Measurements from ENCODE around the gene HAGH. TPM values are rescaled to one million over a fixed set of nuclear protein-coding genes. Genes with fewer than 3 reads are reported as not detected.

HAGH gene
- total and polyA plus RNA-seq, 9 of the 15 experiments (the other 6 are each of a cell fraction or from before 2014, with no cell fraction given) = 0.46 to 35.1 (median 16.8) TPM

DNA sequence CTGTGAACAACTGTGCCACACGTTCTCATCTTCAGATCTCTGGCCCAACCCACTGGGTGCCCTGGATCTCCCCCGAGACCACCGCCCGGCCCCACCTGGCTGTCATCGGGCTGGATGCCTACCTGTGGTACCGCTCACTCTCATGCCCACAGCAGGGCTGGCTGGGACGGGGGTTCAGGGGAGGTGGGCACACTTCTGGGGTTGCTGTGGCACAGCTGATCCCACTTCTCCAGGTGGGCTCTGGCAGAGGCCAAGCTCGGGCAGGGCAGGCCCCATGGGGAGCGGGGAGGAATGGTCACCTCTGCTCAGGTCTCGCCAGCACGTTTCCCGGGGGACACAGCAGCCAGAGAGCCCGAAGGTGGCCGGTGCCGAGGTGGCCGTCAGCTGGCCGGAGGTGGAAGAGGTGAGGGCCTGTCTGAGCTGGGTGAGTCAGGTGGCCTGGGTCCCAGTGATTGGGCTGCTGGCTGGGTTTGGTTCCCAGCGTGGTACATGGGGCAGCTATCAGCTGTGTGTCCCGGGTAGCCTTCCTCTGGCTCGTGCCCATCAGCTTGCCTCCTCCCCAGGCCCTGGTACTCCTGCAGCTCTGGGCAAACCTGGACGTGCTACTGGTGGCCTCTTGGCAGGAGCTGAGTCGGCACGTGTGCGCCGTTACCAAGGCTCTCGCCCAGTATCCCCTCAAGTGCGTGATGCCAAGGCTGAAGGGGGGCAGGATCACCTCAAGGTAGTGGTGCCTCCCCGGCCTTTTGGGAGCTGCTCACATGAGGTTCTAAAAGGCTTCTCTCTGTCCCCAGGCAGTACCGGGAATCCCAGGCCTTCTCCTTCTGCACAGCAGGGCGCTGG is 51.4 kb downstream of the HAGH start:
- FAIRE-seq (no peak), ATAC-seq (no peak), DNase-seq (ENCODE audit: extremely low read depth in 1 of 4, low spot score in 3 of 4) (no peak)
- H2AFZ ChIP-seq (ENCODE audit: low read depth, low read length) = no peak overlapping the region
- TF ChIP-seq, protein P1, sequence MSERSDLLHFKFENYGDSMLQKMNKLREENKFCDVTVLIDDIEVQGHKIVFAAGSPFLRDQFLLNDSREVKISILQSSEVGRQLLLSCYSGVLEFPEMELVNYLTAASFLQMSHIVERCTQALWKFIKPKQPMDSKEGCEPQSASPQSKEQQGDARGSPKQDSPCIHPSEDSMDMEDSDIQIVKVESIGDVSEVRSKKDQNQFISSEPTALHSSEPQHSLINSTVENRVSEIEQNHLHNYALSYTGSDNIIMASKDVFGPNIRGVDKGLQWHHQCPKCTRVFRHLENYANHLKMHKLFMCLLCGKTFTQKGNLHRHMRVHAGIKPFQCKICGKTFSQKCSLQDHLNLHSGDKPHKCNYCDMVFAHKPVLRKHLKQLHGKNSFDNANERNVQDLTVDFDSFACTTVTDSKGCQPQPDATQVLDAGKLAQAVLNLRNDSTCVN (CRISPR knock-in tag; IDR thresholded peaks at IDR 0.05) = no peak
- TF ChIP-seq POLR2G (IDR thresholded peaks at IDR 0.05; ENCODE audit: low read depth, low read length) (peak; percentile 37; the same call in 1 of the 2 replicates), NONO (IDR thresholded peaks at IDR 0.05; ENCODE audit: low read depth in 2 of 2, low read length in 1 of 2) (no peak), MYC (IDR thresholded peaks at IDR 0.05; ENCODE audit: low read depth, low read length) (no peak), MYC (CRISPR knock-in tag; IDR thresholded peaks at IDR 0.05; ENCODE audit: borderline replicate concordance, low read depth) (no peak)
- peaks cover 2% of the 10 kb centered on the region for H3K9me1 ChIP-seq (ENCODE audit: control insufficient read depth, insufficient read depth, low read length)
- in situ Hi-C loops (cut with MboI) (no loop called here), intact Hi-C loops (cut with micrococcal nuclease) (no loop called here)
- no peak overlapping the region for H3K27ac ChIP-seq (ENCODE audit: extremely low read depth, low read depth, low read length)
- H3K9ac ChIP-seq (ENCODE audit: insufficient read depth in 1 of 2, low read depth in 2 of 2, low read length in 2 of 2) = peak overlapping the region in 1 of 2 experiments; percentile 93; a peak in 2 of 4 replicates
- ChIA-PET CTCF (ENCODE audit: low intra/inter-chr PET ratio) (no interaction called here), POLR2A (interaction anchor here (0.5 to 1.9 kb wide), 6 partner anchors 8 to 190 kb away, joined by 3 to 11 read pairs (median 3); partner anchors contain the start of genes NUBP2 and RPS2)
- H4K20me1 ChIP-seq (replicated peaks; ENCODE audit: control insufficient read depth, insufficient read depth, low read length) = peaks cover 7% of the 10 kb centered on the region; the same call in 1 of the 2 replicates
- peaks cover 16 to 97% of the 10 kb centered on the region in 2 experiments; a peak in 4 of 5 replicates for H3K4me1 ChIP-seq (replicated peaks in 1 of 2; ENCODE audit: control insufficient read depth in 2 of 2, insufficient read depth in 2 of 2, low read length in 2 of 2)
- H3K27me3 ChIP-seq (ENCODE audit: control insufficient read depth in 2 of 2, insufficient read depth in 2 of 2, low read length in 2 of 2) = no peaks in the 10 kb centered on the region
- WGBS (ENCODE audit: insufficient coverage, low coverage, missing lambda C conversion rate) = 92% methylated on average over 29 of the region's 30 CpGs
- H3K36me3 ChIP-seq (ENCODE audit: control insufficient read depth, insufficient read depth, low read length) = peaks cover 55% of the 10 kb centered on the region; the same call in 2 of the 3 replicates
- no peak overlapping the region for H3K4me2 ChIP-seq (ENCODE audit: insufficient read depth, low read length)
- BruUV-seq (replicated peaks) = no TSS peak
- no peaks in the 10 kb centered on the region for H3K9me3 ChIP-seq (replicated peaks; ENCODE audit: control insufficient read depth, insufficient read depth, low read depth, low read length)
- H3K4me3 ChIP-seq = no peak overlapping the region
- H3K79me2 ChIP-seq (ENCODE audit: control insufficient read depth, insufficient read depth, low read length) = peaks cover 47% of the 10 kb centered on the region

Measured in K562 (cell line).